Mesothelial cell of epicardium (in vitro differentiated cells): ENCODE data around the gene NFAT5. TPM values are rescaled to one million over a fixed set of nuclear protein-coding genes. Genes with fewer than 3 reads are reported as not detected.
A peak's percentile ranks its signal among the peaks of the same experiment; 100 is the strongest.

Experiments used
- DNase-seq, 2 experiments: peaks; one replicate each; pipeline ENCODE4 v3.0.0; 2021; ENCODE audit warnings: low spot score in 2 of 2; ENCODE audit not compliant: unreplicated experiment in 2 of 2
- H3K27ac Mint-ChIP-seq: 2 replicates; pipeline ENCODE4 v1.8.0; 2021; ENCODE audit warnings: mixed read lengths
- H3K27me3 Mint-ChIP-seq: 2 replicates; pipeline ENCODE4 v1.8.0; 2021; ENCODE audit warnings: low read depth, mixed read lengths
- H3K36me3 Mint-ChIP-seq: 2 replicates; pipeline ENCODE4 v1.8.0; 2021; ENCODE audit warnings: mixed read lengths
- H3K4me1 Mint-ChIP-seq: 2 replicates; pipeline ENCODE4 v1.8.0; 2021; ENCODE audit warnings: mixed read lengths
- H3K4me3 Mint-ChIP-seq: 2 replicates; pipeline ENCODE4 v1.8.0; 2021; ENCODE audit warnings: mild to moderate bottlenecking, moderate library complexity, mixed read lengths
- H3K9me3 Mint-ChIP-seq: 2 replicates; pipeline ENCODE4 v1.8.0; 2021; ENCODE audit warnings: mixed read lengths
- CTCF ChIP-seq: fragments of 200-600 bp; sonication (generic); IDR thresholded peaks from one replicate; pipeline ENCODE4 v1.5.0; 2021; ENCODE audit warnings: antibody characterized with exemption; ENCODE audit not compliant: unreplicated experiment
- total RNA-seq: library from RNA; stranded (reverse); gene quantifications from 3 replicates; pipeline ENCODE4 v1.2.1, GENCODE V29; 2021

NFAT5 gene
- total RNA-seq, 1 donor from 2014 or later: 92.5 TPM

DNA sequence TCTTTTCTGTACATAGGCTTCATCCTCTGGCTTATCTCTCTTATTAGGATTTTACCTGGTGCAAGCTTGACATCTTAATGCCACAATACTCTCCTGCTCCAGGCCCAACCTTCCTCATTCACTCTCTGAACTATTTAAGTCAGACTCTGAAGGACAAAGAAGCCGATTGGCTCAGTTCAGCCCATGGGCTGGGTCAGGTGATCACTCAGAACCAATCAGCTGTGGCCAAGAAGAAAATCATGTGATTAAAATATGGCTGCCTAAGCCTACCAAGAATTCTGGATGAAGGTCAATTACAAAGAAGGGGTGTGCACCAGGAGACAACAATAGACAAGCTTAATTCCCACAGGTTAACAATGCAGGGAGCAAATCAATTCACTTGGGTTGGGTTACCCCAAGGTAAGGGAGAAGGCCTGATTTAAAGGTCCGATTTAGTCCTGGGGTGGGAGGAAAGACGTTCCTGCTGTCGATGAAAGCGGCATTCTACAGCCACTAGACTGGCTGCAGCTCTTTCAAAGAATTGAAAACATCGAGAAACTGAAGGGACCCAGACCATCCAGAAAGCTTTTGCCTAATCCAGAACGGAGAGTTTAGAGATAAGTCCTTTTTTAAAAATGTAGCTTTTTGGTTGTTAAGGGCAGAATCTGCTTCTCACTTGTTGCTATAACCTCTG, 42.9 kb upstream of the NFAT5 start:
- Mint-ChIP-seq H3K27ac (no peak overlapping the region), H3K27me3 (no peaks in the 10 kb centered on the region), H3K36me3 (no peaks in the 10 kb centered on the region), H3K4me3 (no peak overlapping the region), H3K4me1 (peaks cover 19% of the 10 kb centered on the region), H3K9me3 (peaks cover 3% of the 10 kb centered on the region)
- no peak for DNase-seq
- no peak for TF ChIP-seq CTCF

GRCh38 chr16:69523566-69524305, 42.0 kb upstream of the NFAT5 start:
- peaks cover 3% of the 10 kb centered on the region for H3K9me3 Mint-ChIP-seq
- no peaks in the 10 kb centered on the region for H3K36me3 Mint-ChIP-seq
- H3K27me3 Mint-ChIP-seq: no peaks in the 10 kb centered on the region
- H3K4me3 Mint-ChIP-seq: no peak overlapping the region
- peak overlapping the region; percentile 47 for H3K27ac Mint-ChIP-seq
- peaks cover 23% of the 10 kb centered on the region for H3K4me1 Mint-ChIP-seq
- DNase-seq: no peak
- TF ChIP-seq CTCF: no peak

GRCh38 chr16:69526831-69527655, 38.7 kb upstream of the NFAT5 start:
- TF ChIP-seq CTCF: no peak
- no peak overlapping the region for H3K4me3 Mint-ChIP-seq
- no peak overlapping the region for H3K27ac Mint-ChIP-seq
- DNase-seq: no peak
- H3K36me3 Mint-ChIP-seq: no peaks in the 10 kb centered on the region
- no peaks in the 10 kb centered on the region for H3K27me3 Mint-ChIP-seq
- H3K4me1 Mint-ChIP-seq: peaks cover 31% of the 10 kb centered on the region
- H3K9me3 Mint-ChIP-seq: peaks cover 1% of the 10 kb centered on the region

- TF ChIP-seq CTCF: no peak
- Mint-ChIP-seq H3K4me3 (no peak overlapping the region), H3K4me1 (peaks cover 41% of the 10 kb centered on the region), H3K27ac (no peak overlapping the region), H3K9me3 (no peaks in the 10 kb centered on the region), H3K27me3 (no peaks in the 10 kb centered on the region), H3K36me3 (no peaks in the 10 kb centered on the region)
- no peak for DNase-seq
Measured at GRCh38 chr16:69531988-69532387, 33.8 kb upstream of the NFAT5 start.

DNA sequence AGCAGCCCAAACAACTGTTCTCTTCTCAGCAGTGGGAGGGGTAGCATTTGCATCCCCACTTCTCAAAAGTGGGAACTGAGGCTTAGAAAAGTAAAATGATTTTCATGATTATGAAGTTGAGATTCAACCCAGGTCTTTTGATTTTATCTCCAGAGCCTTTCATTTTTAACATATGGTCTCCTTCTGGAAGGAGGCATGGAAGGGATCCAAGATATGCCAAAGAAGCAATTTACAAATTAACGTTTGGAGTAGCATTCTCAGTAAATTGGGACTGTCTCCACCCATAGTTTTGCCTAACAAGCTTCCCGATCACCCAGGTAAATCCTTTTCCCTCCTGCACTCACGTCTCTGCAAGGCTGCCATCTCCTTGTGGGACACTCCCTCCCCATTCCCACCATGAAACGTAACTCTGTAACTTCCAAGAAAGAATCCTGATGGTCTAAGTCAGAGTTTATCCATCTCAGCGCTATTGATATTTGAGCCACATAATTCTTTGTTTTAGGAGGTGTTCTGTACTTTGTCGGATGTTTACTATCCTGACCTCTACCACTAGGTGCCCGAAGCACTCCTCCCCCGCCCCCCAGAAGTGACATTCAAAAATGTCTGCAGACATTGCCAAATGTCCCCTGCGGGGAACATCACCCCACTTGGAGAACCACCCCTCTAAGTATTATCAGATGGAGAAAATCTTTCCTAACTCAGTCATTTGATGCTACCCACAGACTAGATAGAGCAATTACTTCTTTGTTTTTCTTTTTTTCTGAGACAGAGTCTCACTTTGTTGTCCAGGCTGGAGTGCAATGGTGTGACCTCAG, 32.9 kb upstream of the NFAT5 start:
- no peaks in the 10 kb centered on the region for H3K36me3 Mint-ChIP-seq
- DNase-seq: no peak
- no peaks in the 10 kb centered on the region for H3K9me3 Mint-ChIP-seq
- peaks cover 47% of the 10 kb centered on the region for H3K4me1 Mint-ChIP-seq
- no peak overlapping the region for H3K4me3 Mint-ChIP-seq
- no peaks in the 10 kb centered on the region for H3K27me3 Mint-ChIP-seq
- TF ChIP-seq CTCF: no peak
- H3K27ac Mint-ChIP-seq: peak overlapping the region; percentile 71
